ENCODE data around the gene MNDA.

Gene MNDA

DNA sequence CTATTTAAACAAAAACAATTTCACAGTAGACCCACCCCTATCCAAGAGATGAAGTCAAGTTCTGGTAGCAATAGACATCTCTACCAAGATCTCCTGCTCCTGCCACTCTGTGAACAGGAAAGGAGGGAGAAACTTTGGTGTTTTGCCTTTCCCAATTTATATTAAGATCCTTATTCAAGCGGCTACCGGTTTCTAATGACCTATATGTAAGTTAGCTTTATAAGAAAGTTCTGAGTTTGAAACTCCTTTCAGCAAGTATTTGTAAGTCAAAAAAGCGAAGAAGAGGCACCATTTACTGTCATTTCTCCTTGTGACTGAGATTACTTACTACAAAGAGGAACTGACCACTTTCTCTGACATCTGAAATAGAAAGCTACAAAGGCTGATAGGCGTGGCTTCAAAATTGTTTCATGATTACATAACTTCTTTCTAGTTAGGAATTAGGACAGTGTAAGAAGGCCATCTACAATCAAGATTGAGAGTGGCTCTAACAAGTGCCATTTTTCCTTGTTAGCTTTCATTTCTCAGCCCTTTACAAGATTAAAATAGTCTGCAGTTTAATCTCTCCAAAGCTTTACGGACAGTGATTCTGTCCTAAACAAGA, at the start of gene MNDA:
MNDA (plus strand) TSS at position 448 of the 604 bp plus-strand sequence. CDS start 10,803 bp downstream, outside the sequence.
- DNase-seq (ENCODE audit: low spot score) (no peak), FAIRE-seq (no peak)

- DNase-seq (ENCODE audit: low spot score) (no peak), FAIRE-seq (no peak)
These were observed 37.5 kb upstream of the MNDA start for GRCh38 chr1:158793604-158794003.

- DNase-seq (ENCODE audit: low spot score) (no peak), FAIRE-seq (no peak)
These were observed 36.9 kb upstream of the MNDA start for GRCh38 chr1:158794247-158794646.

DNA sequence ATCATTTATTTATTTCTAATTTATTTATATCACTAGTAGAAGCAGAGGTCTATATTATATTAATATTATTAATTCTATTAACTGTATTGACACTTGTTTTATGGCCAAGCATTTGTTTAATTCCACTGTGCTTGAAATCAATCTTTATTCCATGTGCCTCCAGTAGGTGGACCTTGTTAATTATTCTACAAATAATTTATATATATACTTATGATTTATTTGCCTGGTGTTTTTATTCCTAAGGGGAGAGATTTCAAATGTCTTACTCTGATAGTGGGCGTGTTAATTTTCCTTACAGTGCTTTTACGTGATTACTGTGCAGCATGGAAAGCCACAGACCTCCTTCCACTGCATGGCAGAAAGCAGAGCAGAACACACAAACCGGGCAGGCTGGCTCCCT, 32.6 kb upstream of the MNDA start:
- no peak for DNase-seq (ENCODE audit: low spot score)
- FAIRE-seq: peak; percentile 7

DNA sequence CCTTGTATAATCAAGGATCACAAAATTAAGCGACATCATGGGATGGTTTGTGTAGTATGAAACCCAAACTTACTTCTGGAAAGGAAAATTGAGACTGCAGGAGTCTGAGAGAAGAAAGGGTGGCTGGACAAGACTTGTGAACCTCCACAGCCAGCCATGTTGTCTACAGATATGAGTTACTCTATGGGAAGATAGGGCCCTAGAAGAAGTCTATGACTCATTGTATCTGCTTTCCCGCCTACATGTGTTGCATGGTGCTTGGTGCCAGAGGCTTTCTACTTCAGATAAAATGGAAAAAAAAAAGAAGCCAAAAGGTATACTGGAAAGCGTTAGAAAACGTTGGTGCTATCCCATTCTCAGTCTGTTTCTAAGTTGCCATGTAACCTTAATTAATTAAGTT, 31.5 kb upstream of the MNDA start:
- FAIRE-seq (no peak), DNase-seq (ENCODE audit: low spot score) (no peak)

DNA sequence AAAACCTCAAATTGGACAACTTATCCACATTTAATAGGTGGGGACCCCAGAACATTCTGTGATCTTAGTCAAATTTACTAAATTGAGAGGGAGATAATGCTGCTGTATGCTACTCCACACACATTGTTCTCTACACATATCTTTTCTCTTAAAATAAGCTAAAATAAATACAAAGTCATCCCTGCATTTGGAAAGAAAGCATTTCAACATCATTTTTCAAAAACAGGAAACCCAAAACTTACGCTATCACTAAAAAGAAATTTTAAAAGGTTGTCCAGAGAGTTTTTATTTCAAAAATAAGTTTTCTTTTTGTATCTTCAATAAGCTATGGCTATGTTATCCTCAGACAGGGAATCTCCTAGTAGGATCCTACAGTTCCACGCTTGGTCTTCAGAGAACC, 30.6 kb upstream of the MNDA start:
- no peak for FAIRE-seq
- no peak for DNase-seq (ENCODE audit: low spot score)

GRCh38 chr1:158801396-158801795, 29.8 kb upstream of the MNDA start:
- FAIRE-seq (no peak), DNase-seq (ENCODE audit: low spot score) (no peak)

DNA sequence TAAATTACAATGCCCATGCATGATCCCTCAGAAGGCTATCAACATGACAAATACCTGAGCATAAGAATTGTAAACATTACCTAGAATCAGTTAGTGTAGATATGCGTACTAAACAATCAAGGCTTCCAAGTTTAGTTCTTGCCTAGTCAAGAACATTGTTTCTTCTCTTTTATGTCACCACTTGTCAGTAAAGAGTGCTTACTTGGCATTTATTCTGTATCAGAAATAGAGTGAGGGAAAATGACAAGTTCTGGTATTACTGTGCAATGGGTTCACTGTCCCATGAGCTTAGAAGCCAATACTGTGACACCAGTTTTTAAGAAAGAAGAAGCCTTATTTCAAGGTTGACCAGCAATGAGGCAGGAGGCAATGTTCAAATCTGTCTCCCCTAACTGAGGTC, 27.5 kb upstream of the MNDA start:
- FAIRE-seq (no peak), DNase-seq (ENCODE audit: low spot score) (no peak)

- DNase-seq (ENCODE audit: low spot score): no peak
- FAIRE-seq: no peak
These were observed 24.1 kb upstream of the MNDA start for GRCh38 chr1:158806916-158807536.

GRCh38 chr1:158809256-158809655, 21.9 kb upstream of the MNDA start:
- no peak for FAIRE-seq
- DNase-seq (ENCODE audit: low spot score): no peak

- DNase-seq (ENCODE audit: low spot score) (no peak), FAIRE-seq (no peak)
These were observed 21.3 kb upstream of the MNDA start for GRCh38 chr1:158809862-158810261.

- FAIRE-seq: no peak
These were observed 20.8 kb upstream of the MNDA start for GRCh38 chr1:158810311-158810710.

DNA sequence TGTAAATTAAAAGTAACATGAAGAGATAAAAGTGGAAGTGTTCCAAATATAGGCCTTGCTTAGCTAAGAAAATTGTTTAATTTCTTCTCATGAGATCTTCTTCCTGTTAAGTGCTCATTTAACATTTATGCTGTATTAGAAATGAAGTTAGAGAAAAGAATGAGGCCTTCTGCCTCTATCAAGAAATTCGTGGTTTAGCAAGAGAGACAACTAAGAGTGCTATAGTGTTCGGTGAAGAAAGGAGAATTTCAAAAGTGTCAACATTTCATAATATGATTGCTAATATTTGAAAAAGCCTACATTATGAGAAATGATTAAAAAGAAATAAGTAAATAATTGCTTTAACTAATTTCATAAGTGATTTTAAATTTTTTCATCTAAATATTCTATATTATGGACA, 18.8 kb upstream of the MNDA start:
- no peak for FAIRE-seq
- no peak for DNase-seq (ENCODE audit: low spot score)

More at GRCh38 chr1:158810311-158810710, 20.8 kb upstream of the MNDA start:
- DNase-seq (ENCODE audit: low spot score): no peak

- DNase-seq (ENCODE audit: low spot score): no peak
- FAIRE-seq: no peak
These were observed 18.0 kb upstream of the MNDA start for GRCh38 chr1:158813164-158813563.

- DNase-seq (ENCODE audit: low spot score) (no peak), FAIRE-seq (no peak)
These were observed 16.2 kb upstream of the MNDA start for GRCh38 chr1:158814970-158815369.

GRCh38 chr1:158818560-158818959, 12.6 kb upstream of the MNDA start:
- FAIRE-seq (no peak), DNase-seq (ENCODE audit: low spot score) (no peak)

DNA sequence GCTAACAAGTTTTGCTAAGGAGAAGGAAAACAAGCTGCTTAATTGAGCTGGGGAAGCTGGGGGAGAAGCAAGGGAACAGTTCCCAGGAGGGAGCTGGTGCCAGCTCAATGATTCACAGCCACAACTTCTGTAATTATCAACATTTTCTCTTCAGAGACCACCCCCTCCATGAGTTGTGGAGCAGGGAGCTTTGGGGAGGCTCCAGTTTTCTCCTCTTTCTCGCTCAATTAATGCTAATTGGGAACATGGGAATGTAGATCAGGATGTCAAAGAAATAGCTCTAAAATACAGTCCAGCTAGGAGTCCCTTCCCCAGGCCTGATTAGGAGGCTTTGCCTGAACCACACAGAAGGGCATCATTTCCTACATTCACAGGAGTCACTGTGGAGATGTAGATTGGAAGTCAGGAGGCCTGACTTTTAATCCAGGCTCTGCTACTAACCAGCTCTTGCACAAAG, 12.1 kb upstream of the MNDA start:
- no peak for FAIRE-seq

DNA sequence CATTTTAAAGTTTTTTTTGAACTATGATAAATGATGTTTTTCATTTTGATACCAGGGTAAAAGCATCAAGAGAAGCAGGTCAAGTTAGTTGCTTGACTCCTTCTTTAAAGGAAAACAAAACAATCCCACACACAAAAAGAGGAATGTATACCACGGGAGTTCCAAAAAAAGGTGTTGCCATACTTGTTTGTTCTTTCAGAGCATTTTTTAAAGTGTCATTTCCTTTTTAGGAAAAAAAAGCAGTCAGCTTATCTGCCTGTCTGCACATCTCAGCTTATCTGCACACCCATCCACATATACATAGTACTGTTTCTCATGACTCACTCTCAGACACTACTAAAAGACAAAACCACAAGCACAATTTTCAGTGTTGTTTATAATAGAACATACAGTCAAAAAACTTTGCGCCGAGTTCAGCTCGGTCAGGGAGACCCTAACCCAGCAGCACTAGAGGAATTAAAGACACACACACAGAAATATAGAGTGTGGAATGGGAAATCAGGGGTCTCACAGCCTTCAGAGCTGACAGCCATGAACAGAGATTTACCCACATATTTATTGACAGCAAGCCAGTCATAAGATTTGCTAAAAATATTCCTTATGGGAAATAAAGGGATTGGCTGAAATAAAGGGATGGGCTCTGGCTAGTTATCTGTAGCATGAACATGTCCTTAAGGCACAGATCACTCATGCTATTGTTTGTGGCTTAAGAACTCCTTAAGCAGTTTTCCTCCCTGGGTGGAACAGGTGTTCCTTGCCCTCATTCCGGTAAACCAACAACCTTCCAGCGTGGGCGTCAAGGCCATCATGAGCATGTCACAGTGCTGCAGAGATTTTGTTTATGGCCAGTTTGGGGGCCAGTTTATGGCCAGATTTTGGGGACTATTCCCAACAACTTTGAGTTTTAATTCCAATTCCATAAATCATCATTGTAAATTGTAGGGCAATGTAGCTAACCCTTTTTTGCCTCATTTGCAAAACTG, 11.4 kb upstream of the MNDA start:
- DNase-seq (ENCODE audit: low spot score) (no peak), FAIRE-seq (no peak)

More for the DNA sequence above, 12.1 kb upstream of the MNDA start:
- DNase-seq (ENCODE audit: low spot score): no peak

DNA sequence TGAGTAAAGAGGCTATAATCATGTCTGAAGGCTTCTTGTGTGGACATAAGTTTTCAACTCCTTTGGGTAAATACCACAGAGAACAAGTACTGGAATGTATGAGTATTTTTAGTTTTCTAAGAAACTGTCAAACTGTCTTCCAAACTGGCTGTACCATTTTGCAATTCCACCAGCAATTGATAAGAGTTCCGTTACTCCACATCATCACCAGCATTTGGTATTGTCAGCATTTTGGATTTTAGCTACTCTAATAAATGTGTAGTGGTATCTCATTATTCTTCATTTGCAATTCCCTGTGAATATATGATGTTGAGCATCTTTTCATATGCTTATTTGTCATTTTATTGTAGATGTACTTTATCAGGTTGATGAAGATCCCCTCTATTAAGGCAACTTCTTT, 9.4 kb upstream of the MNDA start:
- DNase-seq (ENCODE audit: low spot score) (no peak), FAIRE-seq (no peak)

- DNase-seq (ENCODE audit: low spot score) (no peak), FAIRE-seq (no peak)
These were observed 975 bp upstream of the MNDA start for GRCh38 chr1:158830074-158830677.

DNA sequence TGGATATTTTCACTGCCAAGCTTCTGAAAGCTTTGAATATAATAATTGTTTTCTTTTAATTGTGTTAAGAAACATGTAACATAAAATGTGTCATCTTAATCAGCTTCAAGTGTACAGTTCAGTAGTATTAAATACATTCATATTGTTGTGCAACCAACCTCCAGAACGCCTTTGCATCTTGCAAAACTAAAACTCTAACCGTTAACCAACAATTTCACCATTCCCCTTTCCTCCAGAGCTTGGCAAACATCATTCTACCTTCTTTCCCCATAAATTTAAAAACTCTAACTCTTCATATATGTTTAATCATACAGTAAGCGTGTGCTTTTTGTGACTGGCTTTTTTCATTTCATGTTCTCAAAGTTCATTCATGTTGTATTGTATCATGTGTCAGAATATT, 2.1 kb downstream of the MNDA start:
- DNase-seq (ENCODE audit: low spot score) (no peak), FAIRE-seq (no peak)

DNA sequence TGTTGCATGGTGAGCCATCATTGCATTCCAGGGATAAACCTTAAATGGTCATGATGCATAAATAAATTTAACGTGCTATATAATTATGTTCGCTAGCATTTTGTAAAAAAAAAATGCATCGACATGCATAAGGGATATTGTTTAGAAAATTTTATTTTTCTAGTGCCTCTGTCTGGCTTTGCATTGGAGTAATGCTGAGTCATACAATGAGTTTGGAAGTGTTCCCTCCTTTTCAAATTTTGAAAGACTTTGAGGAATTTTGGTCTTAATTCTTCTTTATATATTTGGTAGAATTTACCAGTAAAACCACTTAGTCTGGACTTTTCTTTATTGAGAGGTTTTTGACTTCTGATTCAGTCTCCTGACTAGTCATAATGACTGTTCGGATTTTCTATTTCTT, 4.9 kb downstream of the MNDA start:
- no peak for DNase-seq (ENCODE audit: low spot score)
- FAIRE-seq: no peak
